K562 (cell line): ENCODE measurements around the gene NFE2. TPM values are rescaled to one million over a fixed set of nuclear protein-coding genes. Genes with fewer than 3 reads are reported as not detected.
A peak's percentile ranks its signal among the peaks of the same experiment; 100 is the strongest.

Experiments
- DPF2 ChIP-seq: fragments of 450-650 bp; IDR thresholded peaks from 2 replicates; pipeline ENCODE4 v1.6.1; 2016
- REST ChIP-seq, 2 experiments: fragments of 450-650 bp; formaldehyde crosslinking in 1 of 2; IDR thresholded peaks; 2 replicates each; pipeline versions ENCODE4 v1.4.0 to v1.6.1; 2014 to 2020; ENCODE audit warnings: mild to moderate bottlenecking in 2 of 2, borderline replicate concordance in 1 of 2, low read depth in 1 of 2
- TFE3 ChIP-seq: fragments of 450-650 bp; formaldehyde crosslinking; IDR thresholded peaks from 2 replicates; pipeline ENCODE4 v1.4.0; 2020; ENCODE audit warnings: mild to moderate bottlenecking, mixed read lengths
- polyA plus RNA-seq, 8 experiments: library from polyadenylated mRNA; depleted of rRNA in 4 of 8; stranded (reverse) in 5 of 8; unstranded in 3 of 8; fragments of >200 nt; fragmentation: Nextera tagmentation in 2 of 8; fragmentation: Illumina TruSeq in 1 of 8; extraction: Ambion mirVana in 2 of 8; extraction: Trizol in 1 of 8; gene quantifications; 2 replicates each; pipeline versions ENCODE4 v1.2.1 to v1.2.3, GENCODE V29; 2011 to 2014; ENCODE audit warnings: inconsistent platforms in 1 of 8, missing spikeins in 1 of 8
- total RNA-seq, 7 experiments: library from RNA; depleted of rRNA in 6 of 7; stranded (reverse); fragments of >200 nt in 6 of 7; fragmentation: Illumina TruSeq in 2 of 7; extraction: Trizol in 2 of 7; gene quantifications; 2 replicates each; pipeline versions ENCODE4 v1.2.1 to v1.2.3, GENCODE V29; 2011 to 2021; ENCODE audit warnings: low replicate concordance in 1 of 7

The NFE2 gene
- total and polyA plus RNA-seq, 9 of the 15 experiments (the other 6 are each of a cell fraction or from before 2014, with no cell fraction given): 12.3 to 282 (median 208) TPM

- no peak for TF ChIP-seq TFE3 (CRISPR knock-in tag)
- peak; percentile 99 for TF ChIP-seq DPF2
- TF ChIP-seq REST (IDR thresholded peaks at IDR 0.05; ENCODE audit: borderline replicate concordance): peak; percentile 40
- no peak for TF ChIP-seq REST (CRISPR knock-in tag; IDR thresholded peaks at IDR 0.05; ENCODE audit: low read depth)
Measured at GRCh38 chr12:54304187-54304810, 3.5 kb upstream of the NFE2 start (continued).
